ENCODE data around the gene NANOS3. TPM values are rescaled to one million over a fixed set of nuclear protein-coding genes. Genes with fewer than 3 reads are reported as not detected.

Gene NANOS3
- total RNA-seq, 6 donors from 2014 or later = 1.3 to 5.2 TPM; not detected in 4

GRCh38 chr19:13896227-13896626 is 19.3 kb downstream of the NANOS3 start:
- no peak for ATAC-seq (ENCODE audit: low FRiP score in 2 of 2)
- H3K4me1 ChIP-seq = no peaks in the 10 kb centered on the region
- 100% methylated on average over 2 of the region's 2 CpGs for WGBS, 2 donors

GRCh38 chr19:13899393-13899792 is 22.5 kb downstream of the NANOS3 start:
- Histone ChIP-seq H3K4me3 (no peak overlapping the region), H3K9me3 (no peaks in the 10 kb centered on the region), H3K27ac (no peak overlapping the region), H3K36me3 (no peaks in the 10 kb centered on the region), H3K4me1 (no peaks in the 10 kb centered on the region), H3K27me3 (no peaks in the 10 kb centered on the region)
- TF ChIP-seq EP300 (IDR thresholded peaks at IDR 0.05) (no peak), POLR2A (IDR thresholded peaks at IDR 0.05) (no peak), POLR2AphosphoS5 (IDR thresholded peaks at IDR 0.05) (no peak), CTCF (IDR thresholded peaks at IDR 0.05) (no peak)
- ATAC-seq (ENCODE audit: low FRiP score in 2 of 2) = no peak
- DNase-seq = no peak
- WGBS, 2 donors = 54 to 76% methylated on average over 10 of the region's 10 CpGs

More at GRCh38 chr19:13896227-13896626, 19.3 kb downstream of the NANOS3 start:
- Histone ChIP-seq H3K36me3 (no peaks in the 10 kb centered on the region), H3K27ac (no peak overlapping the region), H3K27me3 (no peaks in the 10 kb centered on the region), H3K4me3 (no peak overlapping the region), H3K9me3 (no peaks in the 10 kb centered on the region)
- TF ChIP-seq EP300 (IDR thresholded peaks at IDR 0.05) (no peak), CTCF (IDR thresholded peaks at IDR 0.05) (no peak), POLR2A (IDR thresholded peaks at IDR 0.05) (no peak), POLR2AphosphoS5 (IDR thresholded peaks at IDR 0.05) (no peak)
- DNase-seq = no peak

GRCh38 chr19:13899912-13900584 is 23.1 kb downstream of the NANOS3 start:
- no peak for ATAC-seq (ENCODE audit: low FRiP score in 2 of 2)
- Histone ChIP-seq H3K36me3 (no peaks in the 10 kb centered on the region), H3K27me3 (no peaks in the 10 kb centered on the region), H3K4me1 (peaks cover 0 to under 1% (median 0%) of the 10 kb centered on the region in 4 donors), H3K4me3 (no peak overlapping the region), H3K27ac (no peak overlapping the region), H3K9me3 (no peaks in the 10 kb centered on the region)
- 63 to 85% methylated on average over 4 to 5 of the region's 5 CpGs for WGBS, 2 donors
- no peak for TF ChIP-seq EP300 (IDR thresholded peaks at IDR 0.05)
- no peak for DNase-seq

GRCh38 chr19:13902993-13903555 is 26.1 kb downstream of the NANOS3 start:
- H3K27ac ChIP-seq = no peak overlapping the region
- H3K27me3 ChIP-seq = no peaks in the 10 kb centered on the region
- H3K4me1 ChIP-seq = peaks cover 9 to 19% (median 13%) of the 10 kb centered on the region in 4 donors
- 67 to 78% methylated on average over 4 of the region's 4 CpGs for WGBS, 2 donors
- TF ChIP-seq POLR2AphosphoS5 (IDR thresholded peaks at IDR 0.05) = no peak
- peak in 1 of 6 experiments; percentile 15 for TF ChIP-seq CTCF (IDR thresholded peaks at IDR 0.05)
- no peaks in the 10 kb centered on the region for H3K36me3 ChIP-seq
- ATAC-seq (ENCODE audit: low FRiP score in 2 of 2) (no peak), DNase-seq (no peak)
- no peaks in the 10 kb centered on the region for H3K9me3 ChIP-seq
- H3K4me3 ChIP-seq = no peak overlapping the region

DNA sequence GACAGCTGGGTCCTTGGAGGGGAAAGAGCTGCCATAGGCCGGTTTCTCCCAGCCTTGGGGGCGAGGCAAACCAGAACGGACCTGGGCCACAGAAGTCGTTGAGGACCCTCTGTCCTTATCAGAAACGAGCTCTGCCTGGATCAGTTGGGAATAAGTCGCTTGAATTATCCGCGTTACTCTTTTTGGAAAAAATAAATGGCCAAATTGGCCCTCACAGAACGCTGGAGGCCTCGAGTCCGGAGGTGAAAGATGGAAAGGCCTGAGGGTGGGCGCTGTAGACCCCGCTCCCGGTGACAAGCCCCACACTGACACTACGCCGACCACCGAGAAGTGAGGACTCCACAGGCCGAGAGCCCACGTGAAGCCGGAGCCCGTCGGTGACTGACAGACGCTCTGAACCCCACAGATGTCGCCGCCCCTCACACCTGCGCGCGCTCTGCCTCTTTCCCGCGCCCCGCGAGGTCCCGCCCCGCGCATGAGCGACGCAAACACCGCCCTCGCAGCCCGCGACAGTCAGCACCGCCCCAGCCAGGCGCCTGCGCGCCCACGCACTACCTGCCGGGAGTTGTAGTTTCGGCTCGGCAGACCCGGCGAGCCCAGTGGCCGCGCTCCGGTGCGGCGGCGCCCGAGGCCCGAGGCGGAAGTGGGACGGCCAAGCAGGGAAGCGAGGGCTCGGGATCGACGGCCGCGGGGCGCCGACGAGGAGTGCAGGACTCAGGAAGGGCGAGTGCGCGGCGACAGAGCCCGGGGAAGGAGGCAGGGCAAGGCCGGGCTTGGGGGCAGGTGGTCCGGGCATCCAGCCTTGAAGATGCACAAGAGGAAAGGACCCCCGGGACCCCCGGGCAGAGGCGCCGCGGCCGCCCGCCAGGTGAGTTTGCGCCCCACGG is 28.9 kb downstream of the NANOS3 start, which contains the start of the genes BRME1 and CC2D1A:
Gene BRME1 (minus strand): TSS at position 484 of the 887 bp plus-strand sequence. CDS start 1,225 bp downstream, outside the sequence.
Gene CC2D1A (plus strand): TSS at position 568 of the 887 bp plus-strand sequence. CDS start 241 bp downstream, at position 809.
- Histone ChIP-seq H3K4me3 (peak within 1 kb of the TSS; percentile 61 to 81 (median 70)), H3K27ac (peak within 1 kb of the TSS; percentile 54 to 91 (median 74)), H3K27me3 (no peaks in the 10 kb centered on the region), H3K9me3 (no peaks in the 10 kb centered on the region), H3K36me3 (peaks cover 0 to 15% (median 10%) of the 10 kb centered on the region in 4 donors), H3K4me1 (peaks cover 9 to 19% (median 13%) of the 10 kb centered on the region in 4 donors)
- ATAC-seq (ENCODE audit: low FRiP score in 2 of 2) (peak; percentile 95 to 100), DNase-seq (peak; percentile 96 to 99)
- TF ChIP-seq CTCF (IDR thresholded peaks at IDR 0.05) (peak in 3 of 6 experiments; percentile 14 to 36 (median 30)), POLR2A (IDR thresholded peaks at IDR 0.05) (peak in 2 of 4 donors; percentile 39 to 77), POLR2AphosphoS5 (IDR thresholded peaks at IDR 0.05) (peak; percentile 67 to 81), EP300 (IDR thresholded peaks at IDR 0.05) (no peak)
- WGBS, 2 donors = 28 to 36% methylated on average over 14 to 21 of the region's 86 CpGs

Data from upper lobe of left lung (tissue), 6 donors.